Body of pancreas (tissue), 4 donors: ENCODE measurements around the gene VASP.

Experiments
- POLR2A ChIP-seq, 3 donors: fragments of 450-650 bp; IDR thresholded peaks; one replicate each; pipeline ENCODE4 v1.6.1; 2016; ENCODE audit warnings: antibody characterized with exemption in 3 of 3, mild to moderate bottlenecking in 2 of 3
- TF ChIP-seq, protein P1 (sequence below), 7 experiments: fragments of 450-650 bp in 4 of 7; fragments of 200-600 bp in 3 of 7; sonication (generic) in 3 of 7; IDR thresholded peaks; one replicate each; pipeline ENCODE4 v1.5.1; 2016 to 2019; ENCODE audit warnings: antibody characterized with exemption in 7 of 7

DNA sequence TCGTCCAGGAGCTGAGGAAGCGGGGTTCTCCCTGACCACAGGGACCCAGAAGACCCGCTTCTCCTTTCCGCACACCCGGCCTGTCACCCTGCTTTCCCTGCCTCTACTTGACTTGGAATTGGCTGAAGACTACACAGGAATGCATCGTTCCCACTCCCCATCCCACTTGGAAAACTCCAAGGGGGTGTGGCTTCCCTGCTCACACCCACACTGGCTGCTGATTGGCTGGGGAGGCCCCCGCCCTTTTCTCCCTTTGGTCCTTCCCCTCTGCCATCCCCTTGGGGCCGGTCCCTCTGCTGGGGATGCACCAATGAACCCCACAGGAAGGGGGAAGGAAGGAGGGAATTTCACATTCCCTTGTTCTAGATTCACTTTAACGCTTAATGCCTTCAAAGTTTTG is 18.9 kb downstream of the VASP start:
- TF ChIP-seq, protein P1, sequence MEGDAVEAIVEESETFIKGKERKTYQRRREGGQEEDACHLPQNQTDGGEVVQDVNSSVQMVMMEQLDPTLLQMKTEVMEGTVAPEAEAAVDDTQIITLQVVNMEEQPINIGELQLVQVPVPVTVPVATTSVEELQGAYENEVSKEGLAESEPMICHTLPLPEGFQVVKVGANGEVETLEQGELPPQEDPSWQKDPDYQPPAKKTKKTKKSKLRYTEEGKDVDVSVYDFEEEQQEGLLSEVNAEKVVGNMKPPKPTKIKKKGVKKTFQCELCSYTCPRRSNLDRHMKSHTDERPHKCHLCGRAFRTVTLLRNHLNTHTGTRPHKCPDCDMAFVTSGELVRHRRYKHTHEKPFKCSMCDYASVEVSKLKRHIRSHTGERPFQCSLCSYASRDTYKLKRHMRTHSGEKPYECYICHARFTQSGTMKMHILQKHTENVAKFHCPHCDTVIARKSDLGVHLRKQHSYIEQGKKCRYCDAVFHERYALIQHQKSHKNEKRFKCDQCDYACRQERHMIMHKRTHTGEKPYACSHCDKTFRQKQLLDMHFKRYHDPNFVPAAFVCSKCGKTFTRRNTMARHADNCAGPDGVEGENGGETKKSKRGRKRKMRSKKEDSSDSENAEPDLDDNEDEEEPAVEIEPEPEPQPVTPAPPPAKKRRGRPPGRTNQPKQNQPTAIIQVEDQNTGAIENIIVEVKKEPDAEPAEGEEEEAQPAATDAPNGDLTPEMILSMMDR (IDR thresholded peaks at IDR 0.05), result no peak
- TF ChIP-seq POLR2A (IDR thresholded peaks at IDR 0.05), result no peak
